HL-60 (cell line): Measurements from ENCODE around the gene ZBTB7C.

Source experiments
- DNase-seq, 2 experiments: peaks; one replicate each; pipeline ENCODE4 v3.0.0-alpha.2; 2010 to 2020; ENCODE audit warnings: low read depth in 1 of 2, low spot score in 1 of 2
- H3K27ac ChIP-seq: fragments of 250-450 bp; sonication (Bioruptor Pico); replicated peaks from 2 replicates; pipeline ENCODE4 v1.5.1; 2020; ENCODE audit warnings: mild to moderate bottlenecking, moderate library complexity
- H3K27me3 ChIP-seq: fragments of 250-450 bp; sonication (Bioruptor Pico); 2 replicates; pipeline ENCODE4 v1.5.1; 2021; ENCODE audit warnings: mild to moderate bottlenecking, moderate library complexity; ENCODE audit not compliant: insufficient read depth, poor library complexity, severe bottlenecking
- H3K4me3 ChIP-seq: replicated peaks from 2 replicates; pipeline ENCODE4 v1.5.1; 2011; ENCODE audit warnings: mild to moderate bottlenecking, control low read depth, low read length; ENCODE audit not compliant: insufficient read depth
- CTCF ChIP-seq: IDR thresholded peaks from one replicate; pipeline ENCODE4 v1.5.1; 2011; ENCODE audit warnings: low read length, control low read depth, inconsistent platforms; ENCODE audit not compliant: insufficient read depth
- GABPA ChIP-seq: IDR thresholded peaks from 2 replicates; pipeline ENCODE4 v1.6.1; 2012; ENCODE audit warnings: low read depth
- POLR2AphosphoS5 ChIP-seq: IDR thresholded peaks from 2 replicates; pipeline ENCODE4 v1.6.1; 2012; ENCODE audit warnings: low read depth
- REST ChIP-seq: IDR thresholded peaks from 2 replicates; pipeline ENCODE4 v1.6.1; 2012; ENCODE audit warnings: low read depth; ENCODE audit not compliant: insufficient replicate concordance
- SPI1 ChIP-seq: IDR thresholded peaks from 2 replicates; pipeline ENCODE4 v1.6.1; 2012; ENCODE audit warnings: low read depth, mild to moderate bottlenecking, borderline replicate concordance

The ZBTB7C gene

GRCh38 chr18:48030616-48031480, 378.3 kb downstream of the ZBTB7C start:
- peak in 1 of 2 experiments; percentile 45 for DNase-seq
- Histone ChIP-seq H3K27me3 (no peaks in the 10 kb centered on the region), H3K27ac (no peak overlapping the region), H3K4me3 (no peak overlapping the region)
- no peak for TF ChIP-seq GABPA
- TF ChIP-seq REST, result no peak
- TF ChIP-seq POLR2AphosphoS5, result no peak
- no peak for TF ChIP-seq SPI1
- peak; percentile 93 for TF ChIP-seq CTCF

DNA sequence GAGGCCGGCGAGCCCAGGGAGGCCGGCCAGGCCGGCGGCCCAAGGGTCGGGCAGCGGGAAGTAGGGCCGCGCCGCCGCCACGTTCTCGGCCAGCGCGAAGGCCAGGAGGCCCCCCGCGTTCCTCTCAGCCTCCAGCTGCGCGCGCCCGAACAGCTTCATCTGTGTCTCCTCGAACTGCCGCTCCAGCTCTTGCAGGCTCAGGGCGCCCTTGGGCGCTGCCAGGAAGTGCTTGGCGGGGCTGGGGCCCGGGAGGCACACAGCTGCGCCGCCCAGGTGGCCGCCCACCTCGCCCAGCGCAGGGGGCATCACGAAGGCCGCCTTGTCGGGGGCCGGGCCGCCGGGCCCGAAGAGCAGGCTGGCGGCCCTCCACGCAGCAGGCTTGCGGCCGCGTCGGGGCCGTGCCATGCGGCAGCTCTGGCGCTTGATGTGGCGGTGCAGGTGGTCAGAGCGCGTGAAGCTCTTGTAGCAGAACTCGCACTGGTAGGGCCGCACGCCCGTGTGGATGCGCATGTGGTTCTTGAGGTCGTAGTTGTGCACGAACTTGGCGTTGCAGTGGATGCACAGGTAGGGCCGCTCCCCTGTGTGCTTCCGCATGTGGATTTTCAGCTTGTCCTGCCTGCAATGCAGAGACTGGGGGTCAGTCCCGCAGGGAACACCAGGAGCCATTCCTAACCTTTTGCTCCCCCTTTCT, 379.7 kb downstream of the ZBTB7C start:
- Histone ChIP-seq H3K27me3 (no peaks in the 10 kb centered on the region), H3K4me3 (no peak overlapping the region), H3K27ac (no peak overlapping the region)
- no peak for DNase-seq
- TF ChIP-seq POLR2AphosphoS5, result no peak
- no peak for TF ChIP-seq CTCF
- TF ChIP-seq GABPA, result no peak
- TF ChIP-seq REST, result no peak
- TF ChIP-seq SPI1, result no peak

- Histone ChIP-seq H3K27ac (no peak overlapping the region), H3K27me3 (no peaks in the 10 kb centered on the region), H3K4me3 (no peak overlapping the region)
- DNase-seq, result no peak
- no peak for TF ChIP-seq GABPA
- no peak for TF ChIP-seq CTCF
- TF ChIP-seq SPI1, result no peak
- TF ChIP-seq POLR2AphosphoS5, result no peak
- no peak for TF ChIP-seq REST
These were observed 380.5 kb downstream of the ZBTB7C start for GRCh38 chr18:48028696-48029095.
